SK-N-SH (cell line): ENCODE data around the gene NTRK2. TPM values are rescaled to one million over a fixed set of nuclear protein-coding genes. Genes with fewer than 3 reads are reported as not detected.

Source experiments
- CTCF ChIA-PET: fragments of 300-600, 350-600 bp; formaldehyde crosslinking; extraction: SDS; loops from one replicate; lab custom pipeline; 2021; lab: Yijun Ruan, JAX
- POLR2A ChIA-PET: fragments of 350-600 bp; sonication (Branson Sonifier 250); formaldehyde crosslinking; extraction: SDS; loops from one replicate; lab custom pipeline; 2020; ENCODE audit warnings: antibody characterized with exemption, inconsistent platforms; lab: Yijun Ruan, JAX
- DNase-seq: peaks from one replicate; pipeline ENCODE4 v3.0.0; 2012
- H2AFZ ChIP-seq: fragments of 200-600 bp; sonication (generic); 2 replicates; pipeline ENCODE4 v1.8.1; 2016; ENCODE audit warnings: antibody characterized with exemption, mild to moderate bottlenecking, low read depth
- H3F3A ChIP-seq: fragments of 200-600 bp; sonication (generic); replicated peaks from 2 replicates; pipeline ENCODE3; 2016; ENCODE audit warnings: antibody characterized with exemption, mild to moderate bottlenecking; ENCODE audit not compliant: insufficient read depth
- H3K27ac ChIP-seq, 2 experiments: fragments of 200-500 bp in 1 of 2; fragments of 200-600 bp in 1 of 2; sonication (Bioruptor generic) in 1 of 2; sonication (generic), shearing (Covaris generic) in 1 of 2; 2 replicates each; pipeline versions ENCODE4 v1.5.1 to v1.6.1; 2014 to 2016; ENCODE audit warnings: low read depth in 2 of 2, inconsistent platforms in 1 of 2, low read length in 1 of 2, mild to moderate bottlenecking in 1 of 2, mixed read lengths in 1 of 2
- H3K27me3 ChIP-seq: fragments of 200-600 bp; sonication (generic), shearing (Covaris generic); 2 replicates; pipeline ENCODE4 v1.6.1; 2016; ENCODE audit warnings: mixed run types; ENCODE audit not compliant: insufficient read depth
- H3K36me3 ChIP-seq, 2 experiments: fragments of 200-500 bp in 1 of 2; fragments of 200-600 bp in 1 of 2; sonication (Bioruptor generic) in 1 of 2; sonication (generic) in 1 of 2; replicated peaks in 1 of 2; 2 replicates each; pipeline versions ENCODE3 to v1.5.1; 2014 to 2016; ENCODE audit warnings: low read length in 1 of 2, mild to moderate bottlenecking in 1 of 2; ENCODE audit not compliant: insufficient read depth in 2 of 2, control insufficient read depth in 1 of 2
- H3K4me1 ChIP-seq, 2 experiments: fragments of 200-500 bp in 1 of 2; fragments of 200-600 bp in 1 of 2; sonication (Bioruptor generic) in 1 of 2; sonication (generic), shearing (Covaris generic) in 1 of 2; 2 replicates each; pipeline versions ENCODE4 v1.5.1 to v1.6.1; 2014 to 2016; ENCODE audit warnings: low read depth in 1 of 2, low read length in 1 of 2, mixed run types in 1 of 2; ENCODE audit not compliant: insufficient read depth in 2 of 2, control insufficient read depth in 1 of 2
- H3K4me2 ChIP-seq: fragments of 200-600 bp; sonication (generic), shearing (Covaris generic); 2 replicates; pipeline ENCODE4 v1.6.1; 2017; ENCODE audit warnings: mixed run types
- H3K4me3 ChIP-seq, 2 experiments: fragments of 200-500 bp in 1 of 2; fragments of 200-600 bp in 1 of 2; sonication (Bioruptor generic) in 1 of 2; sonication (generic), shearing (Covaris generic) in 1 of 2; 2 replicates each; pipeline versions ENCODE4 v1.5.1 to v1.8.1; 2014 to 2016; ENCODE audit warnings: low read depth in 2 of 2, inconsistent platforms in 1 of 2, low read length in 1 of 2, mild to moderate bottlenecking in 1 of 2, mixed read lengths in 1 of 2, moderate library complexity in 1 of 2
- H3K79me2 ChIP-seq: fragments of 200-600 bp; sonication (generic); 2 replicates; pipeline ENCODE4 v1.8.1; 2017; ENCODE audit warnings: mild to moderate bottlenecking; ENCODE audit not compliant: insufficient read depth
- H3K9ac ChIP-seq: fragments of 200-600 bp; sonication (generic); 2 replicates; pipeline ENCODE4 v1.6.1; 2017; ENCODE audit warnings: mixed run types
- H3K9me2 ChIP-seq: fragments of 200-600 bp; sonication (generic); 2 replicates; pipeline ENCODE4 v1.6.1; 2017; ENCODE audit warnings: mixed run types
- H3K9me3 ChIP-seq: fragments of 200-600 bp; sonication (generic); 2 replicates; pipeline ENCODE4 v1.6.1; 2017; ENCODE audit warnings: mixed run types, mild to moderate bottlenecking, moderate library complexity
- H4K20me1 ChIP-seq: fragments of 200-600 bp; sonication (generic); 2 replicates; pipeline ENCODE4 v1.6.1; 2017; ENCODE audit warnings: mild to moderate bottlenecking, mixed run types; ENCODE audit not compliant: insufficient read depth
- EP300 ChIP-seq, 2 experiments: IDR thresholded peaks; 2 replicates each; pipeline versions ENCODE4 v1.4.0 to v1.6.1; 2012; ENCODE audit warnings: borderline replicate concordance in 1 of 2, low read depth in 1 of 2, low read length in 1 of 2
- FOXJ3 ChIP-seq: sonication (generic); formaldehyde crosslinking; IDR thresholded peaks from 2 replicates; pipeline ENCODE4 v1.5.1; 2020; ENCODE audit warnings: mild to moderate bottlenecking, missing genetic modification reagents
- GABPA ChIP-seq: IDR thresholded peaks from 2 replicates; pipeline ENCODE4 v1.4.0; 2012; ENCODE audit warnings: low read depth, mild to moderate bottlenecking
- GATA2 ChIP-seq: sonication (generic); formaldehyde crosslinking; IDR thresholded peaks from 2 replicates; pipeline ENCODE4 v1.5.0; 2020; ENCODE audit warnings: mild to moderate bottlenecking, missing genetic modification reagents
- MXI1 ChIP-seq: IDR thresholded peaks from 2 replicates; pipeline ENCODE4 v1.6.1; 2012; ENCODE audit warnings: mild to moderate bottlenecking, low read depth, low read length, improper control_type of control experiment
- NFIC ChIP-seq: IDR thresholded peaks from 2 replicates; pipeline ENCODE4 v1.4.0; 2012; ENCODE audit warnings: borderline replicate concordance
- NRF1 ChIP-seq: IDR thresholded peaks from 2 replicates; pipeline ENCODE4 v1.6.1; 2012; ENCODE audit warnings: low read depth, mild to moderate bottlenecking, low read length
- POLR2AphosphoS5 ChIP-seq: IDR thresholded peaks from 2 replicates; pipeline ENCODE4 v1.6.1; 2012; ENCODE audit warnings: low read depth, low read length
- SIN3A ChIP-seq: IDR thresholded peaks from 2 replicates; pipeline ENCODE4 v1.6.1; 2012; ENCODE audit warnings: low read depth, mild to moderate bottlenecking, low read length, moderate library complexity, borderline replicate concordance
- TAF1 ChIP-seq: IDR thresholded peaks from 2 replicates; pipeline ENCODE4 v1.6.1; 2012; ENCODE audit warnings: low read depth, mild to moderate bottlenecking, low read length, moderate library complexity, borderline replicate concordance
- TCF12 ChIP-seq: IDR thresholded peaks from 2 replicates; pipeline ENCODE4 v1.4.0; 2012
- TEAD4 ChIP-seq: IDR thresholded peaks from 2 replicates; pipeline ENCODE4 v1.4.0; 2012; ENCODE audit warnings: mild to moderate bottlenecking, borderline replicate concordance; ENCODE audit not compliant: insufficient read depth
- YY1 ChIP-seq: IDR thresholded peaks from 2 replicates; pipeline ENCODE4 v1.4.0; 2012; ENCODE audit warnings: low read depth, mild to moderate bottlenecking
- WGBS: methylation state at CpG from one replicate; pipeline ENCODE4 v1.1.6; 2017; ENCODE audit warnings: low lambda C conversion rate; 5-methylcytosine and 5-hydroxymethylcytosine counted together
- polyA plus RNA-seq, 3 experiments: library from polyadenylated mRNA; depleted of rRNA; stranded (reverse); fragments of >200 nt; gene quantifications; 2 replicates each; pipeline ENCODE4 v1.2.3, GENCODE V29; 2012
- TF ChIP-seq, protein P1 (sequence below): IDR thresholded peaks from 2 replicates; pipeline ENCODE4 v1.4.0; 2012; ENCODE audit warnings: low read depth, borderline replicate concordance
- TF ChIP-seq, protein P2 (sequence below): fragments of 150-350 bp; IDR thresholded peaks from 2 replicates; pipeline ENCODE4 v1.6.1; 2016; ENCODE audit warnings: mild to moderate bottlenecking, low read depth, low read length
- TF ChIP-seq, protein P3 (sequence below): IDR thresholded peaks from 2 replicates; pipeline ENCODE4 v1.4.0; 2012; ENCODE audit warnings: low read depth
- TF ChIP-seq, protein P4 (sequence below): fragments of 200-600 bp; sonication (generic); IDR thresholded peaks from 2 replicates; pipeline ENCODE4 v1.6.1; 2017; ENCODE audit warnings: antibody characterized with exemption, mild to moderate bottlenecking, moderate library complexity

Gene NTRK2
- polyA plus RNA-seq, 1 of the 3 experiments (the other 2 are of a cell fraction) = 0.05 TPM

DNA sequence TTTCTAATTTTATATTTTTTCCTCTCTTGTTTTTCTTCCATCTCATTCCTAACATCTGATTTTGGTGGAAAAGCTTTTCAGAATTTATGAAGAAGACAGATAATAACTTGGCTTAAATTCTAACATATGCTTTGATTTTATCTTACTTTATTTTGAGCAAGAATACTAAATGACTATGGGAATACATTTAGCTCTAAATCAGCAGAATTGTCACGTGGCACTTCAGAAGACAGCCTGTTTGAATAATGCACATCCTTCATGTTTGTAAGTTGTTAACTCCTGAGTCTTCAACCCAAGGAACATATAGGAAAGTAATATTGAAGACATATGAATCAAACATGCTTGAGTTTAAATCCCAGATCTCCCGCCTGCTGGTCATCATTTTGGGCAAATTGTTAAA is 90.3 kb downstream of the NTRK2 start:
- H3K27me3 ChIP-seq = no peaks in the 10 kb centered on the region
- H3K79me2 ChIP-seq = no peaks in the 10 kb centered on the region
- no peaks in the 10 kb centered on the region for H3F3A ChIP-seq
- no peak for DNase-seq
- 30% methylated on average over 2 of the region's 2 CpGs for WGBS
- no peaks in the 10 kb centered on the region for H4K20me1 ChIP-seq
- no peak overlapping the region for H2AFZ ChIP-seq
- H3K4me3 ChIP-seq = no peak overlapping the region
- no peaks in the 10 kb centered on the region for H3K9me2 ChIP-seq
- H3K36me3 ChIP-seq = no peaks in the 10 kb centered on the region
- no peak overlapping the region for H3K27ac ChIP-seq
- H3K9ac ChIP-seq = no peak overlapping the region
- H3K4me1 ChIP-seq = no peaks in the 10 kb centered on the region
- H3K9me3 ChIP-seq = no peaks in the 10 kb centered on the region
- CTCF ChIA-PET = interaction anchor here (1.5 to 1.6 kb wide), 2 partner anchors 20 to 21 kb away, joined by 3 to 5 read pairs; no protein-coding TSS in a partner anchor
- POLR2A ChIA-PET = no interaction called here
- H3K4me2 ChIP-seq = no peak overlapping the region
- no peak for TF ChIP-seq FOXJ3 (CRISPR knock-in tag)
- TF ChIP-seq, protein P1, sequence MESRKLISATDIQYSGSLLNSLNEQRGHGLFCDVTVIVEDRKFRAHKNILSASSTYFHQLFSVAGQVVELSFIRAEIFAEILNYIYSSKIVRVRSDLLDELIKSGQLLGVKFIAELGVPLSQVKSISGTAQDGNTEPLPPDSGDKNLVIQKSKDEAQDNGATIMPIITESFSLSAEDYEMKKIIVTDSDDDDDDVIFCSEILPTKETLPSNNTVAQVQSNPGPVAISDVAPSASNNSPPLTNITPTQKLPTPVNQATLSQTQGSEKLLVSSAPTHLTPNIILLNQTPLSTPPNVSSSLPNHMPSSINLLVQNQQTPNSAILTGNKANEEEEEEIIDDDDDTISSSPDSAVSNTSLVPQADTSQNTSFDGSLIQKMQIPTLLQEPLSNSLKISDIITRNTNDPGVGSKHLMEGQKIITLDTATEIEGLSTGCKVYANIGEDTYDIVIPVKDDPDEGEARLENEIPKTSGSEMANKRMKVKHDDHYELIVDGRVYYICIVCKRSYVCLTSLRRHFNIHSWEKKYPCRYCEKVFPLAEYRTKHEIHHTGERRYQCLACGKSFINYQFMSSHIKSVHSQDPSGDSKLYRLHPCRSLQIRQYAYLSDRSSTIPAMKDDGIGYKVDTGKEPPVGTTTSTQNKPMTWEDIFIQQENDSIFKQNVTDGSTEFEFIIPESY = no peak
- no peak for TF ChIP-seq EP300 (IDR thresholded peaks at IDR 0.05; ENCODE audit: borderline replicate concordance in 1 of 2, low read depth in 1 of 2, low read length in 1 of 2)
- TF ChIP-seq TCF12 = no peak
- TF ChIP-seq, all 33 proteins: peak for 0

DNA sequence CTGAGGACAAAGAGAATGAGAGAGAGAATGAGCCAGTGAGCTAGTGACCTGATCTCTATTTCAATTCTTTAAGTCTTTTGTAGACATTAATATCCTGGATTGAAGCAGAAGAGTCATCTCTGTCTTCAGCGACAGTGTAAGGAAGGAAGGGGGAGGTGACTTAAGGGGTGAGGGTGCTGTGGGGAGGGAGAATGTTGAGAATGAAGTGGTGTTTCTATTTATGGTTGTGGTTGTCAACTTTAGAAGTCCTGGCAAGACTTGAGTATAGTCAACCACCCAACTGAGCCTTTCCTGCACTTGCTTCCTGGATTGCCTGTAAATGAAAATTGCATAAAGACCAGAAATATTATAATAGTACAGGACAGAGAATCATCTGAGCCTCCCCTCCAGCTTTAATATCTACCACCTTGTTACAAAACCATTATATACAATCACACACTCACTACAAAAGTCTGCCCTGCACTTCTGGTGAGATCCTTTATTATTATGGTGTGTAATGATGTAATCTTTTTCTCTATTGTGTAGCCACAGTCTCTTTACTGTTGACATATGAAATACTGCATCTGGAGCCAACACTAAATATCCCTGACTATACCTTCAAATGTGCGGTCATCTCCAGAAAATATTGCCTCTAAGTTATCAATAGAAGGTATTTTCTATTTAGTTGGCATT is 91.7 kb downstream of the NTRK2 start:
- no peaks in the 10 kb centered on the region for H3F3A ChIP-seq
- CTCF ChIA-PET = interaction anchor here (1.7 kb wide), 1 partner anchor 93 kb away, joined by 4 read pairs; no protein-coding TSS in a partner anchor
- H3K9ac ChIP-seq = no peak overlapping the region
- no peaks in the 10 kb centered on the region for H3K79me2 ChIP-seq
- no peak overlapping the region for H3K4me3 ChIP-seq
- no peaks in the 10 kb centered on the region for H4K20me1 ChIP-seq
- H3K9me2 ChIP-seq = no peaks in the 10 kb centered on the region
- WGBS = 53% methylated on average over 2 of the region's 2 CpGs
- no peaks in the 10 kb centered on the region for H3K4me1 ChIP-seq
- no peaks in the 10 kb centered on the region for H3K27me3 ChIP-seq
- no peak overlapping the region for H2AFZ ChIP-seq
- no peaks in the 10 kb centered on the region for H3K9me3 ChIP-seq
- POLR2A ChIA-PET = no interaction called here
- no peaks in the 10 kb centered on the region for H3K36me3 ChIP-seq
- no peak overlapping the region for H3K27ac ChIP-seq
- TF ChIP-seq GATA2 (CRISPR knock-in tag) (no peak), SIN3A (no peak), MXI1 (no peak), YY1 (no peak), TAF1 (no peak), NFIC (no peak), TEAD4 (no peak), TCF12 (no peak), NRF1 (no peak), POLR2AphosphoS5 (no peak), GABPA (no peak)
- TF ChIP-seq, protein P2, sequence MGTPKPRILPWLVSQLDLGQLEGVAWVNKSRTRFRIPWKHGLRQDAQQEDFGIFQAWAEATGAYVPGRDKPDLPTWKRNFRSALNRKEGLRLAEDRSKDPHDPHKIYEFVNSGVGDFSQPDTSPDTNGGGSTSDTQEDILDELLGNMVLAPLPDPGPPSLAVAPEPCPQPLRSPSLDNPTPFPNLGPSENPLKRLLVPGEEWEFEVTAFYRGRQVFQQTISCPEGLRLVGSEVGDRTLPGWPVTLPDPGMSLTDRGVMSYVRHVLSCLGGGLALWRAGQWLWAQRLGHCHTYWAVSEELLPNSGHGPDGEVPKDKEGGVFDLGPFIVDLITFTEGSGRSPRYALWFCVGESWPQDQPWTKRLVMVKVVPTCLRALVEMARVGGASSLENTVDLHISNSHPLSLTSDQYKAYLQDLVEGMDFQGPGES = no peak
- TF ChIP-seq, protein P3, sequence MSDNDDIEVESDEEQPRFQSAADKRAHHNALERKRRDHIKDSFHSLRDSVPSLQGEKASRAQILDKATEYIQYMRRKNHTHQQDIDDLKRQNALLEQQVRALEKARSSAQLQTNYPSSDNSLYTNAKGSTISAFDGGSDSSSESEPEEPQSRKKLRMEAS = no peak
- TF ChIP-seq, protein P4, sequence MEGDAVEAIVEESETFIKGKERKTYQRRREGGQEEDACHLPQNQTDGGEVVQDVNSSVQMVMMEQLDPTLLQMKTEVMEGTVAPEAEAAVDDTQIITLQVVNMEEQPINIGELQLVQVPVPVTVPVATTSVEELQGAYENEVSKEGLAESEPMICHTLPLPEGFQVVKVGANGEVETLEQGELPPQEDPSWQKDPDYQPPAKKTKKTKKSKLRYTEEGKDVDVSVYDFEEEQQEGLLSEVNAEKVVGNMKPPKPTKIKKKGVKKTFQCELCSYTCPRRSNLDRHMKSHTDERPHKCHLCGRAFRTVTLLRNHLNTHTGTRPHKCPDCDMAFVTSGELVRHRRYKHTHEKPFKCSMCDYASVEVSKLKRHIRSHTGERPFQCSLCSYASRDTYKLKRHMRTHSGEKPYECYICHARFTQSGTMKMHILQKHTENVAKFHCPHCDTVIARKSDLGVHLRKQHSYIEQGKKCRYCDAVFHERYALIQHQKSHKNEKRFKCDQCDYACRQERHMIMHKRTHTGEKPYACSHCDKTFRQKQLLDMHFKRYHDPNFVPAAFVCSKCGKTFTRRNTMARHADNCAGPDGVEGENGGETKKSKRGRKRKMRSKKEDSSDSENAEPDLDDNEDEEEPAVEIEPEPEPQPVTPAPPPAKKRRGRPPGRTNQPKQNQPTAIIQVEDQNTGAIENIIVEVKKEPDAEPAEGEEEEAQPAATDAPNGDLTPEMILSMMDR = no peak
- TF ChIP-seq, protein P1 = no peak
- TF ChIP-seq, all 33 proteins: peak for 0
- no peak for DNase-seq
- no peak overlapping the region for H3K4me2 ChIP-seq
